NCI-H1092 (cell line): Measurements from ENCODE around the gene HRK.
"Not testable (repeated sequence)": the region's sequence is repeated elsewhere in the genome, so short reads cannot be mapped to it uniquely, and the experiment has no call there.

Experiments
- DNase-seq: peaks from one replicate; lab custom pipeline; 2025; lab: John Stamatoyannopoulos, UW

HRK gene

DNA sequence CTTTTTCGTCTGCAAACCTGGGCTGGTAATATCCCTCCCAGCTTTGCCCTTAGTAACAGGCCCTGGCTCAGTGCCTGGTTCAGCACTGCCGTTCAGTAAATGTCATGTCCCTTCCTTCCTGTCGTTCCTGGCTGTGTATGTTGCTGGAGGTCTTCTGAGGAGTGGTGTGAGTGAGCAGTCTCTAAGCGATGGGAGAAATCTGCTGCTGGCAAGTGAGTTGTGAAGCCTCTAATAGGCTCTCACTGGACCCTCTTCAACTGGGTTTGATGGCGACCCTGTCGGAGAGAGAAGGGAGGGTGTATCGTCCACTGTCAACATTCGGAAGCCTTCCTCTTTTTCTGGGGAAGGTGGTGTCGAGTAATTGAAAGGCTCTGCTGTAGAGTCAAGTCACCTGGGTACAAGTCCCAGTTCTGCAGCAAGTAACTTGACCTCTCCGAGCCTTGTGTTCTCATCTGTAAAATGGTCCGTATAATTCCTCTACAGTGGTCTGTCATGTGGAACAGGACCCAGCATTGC is 62.8 kb downstream of the HRK start:
- peak; percentile 0 for DNase-seq

DNA sequence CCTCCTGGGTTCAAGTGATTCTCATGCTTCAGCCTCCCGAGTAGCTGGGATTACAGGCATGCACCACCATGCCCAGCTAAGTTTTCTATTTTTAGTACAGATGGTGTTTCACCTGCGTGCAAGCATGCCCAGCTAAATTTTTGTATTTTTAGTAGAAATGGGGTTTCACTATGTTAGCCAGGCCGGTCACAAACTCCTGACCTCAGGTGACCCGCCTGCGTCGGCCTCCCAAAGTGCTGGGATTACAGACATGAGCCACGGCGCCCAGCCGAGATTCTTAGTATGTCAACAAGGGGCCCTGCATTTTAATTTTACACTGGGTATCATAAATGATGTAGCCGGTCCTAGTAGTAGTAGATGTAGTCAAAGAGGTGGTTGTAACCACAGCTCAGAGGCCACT is 66.5 kb downstream of the HRK start:
- not testable (repeated sequence) for DNase-seq

DNA sequence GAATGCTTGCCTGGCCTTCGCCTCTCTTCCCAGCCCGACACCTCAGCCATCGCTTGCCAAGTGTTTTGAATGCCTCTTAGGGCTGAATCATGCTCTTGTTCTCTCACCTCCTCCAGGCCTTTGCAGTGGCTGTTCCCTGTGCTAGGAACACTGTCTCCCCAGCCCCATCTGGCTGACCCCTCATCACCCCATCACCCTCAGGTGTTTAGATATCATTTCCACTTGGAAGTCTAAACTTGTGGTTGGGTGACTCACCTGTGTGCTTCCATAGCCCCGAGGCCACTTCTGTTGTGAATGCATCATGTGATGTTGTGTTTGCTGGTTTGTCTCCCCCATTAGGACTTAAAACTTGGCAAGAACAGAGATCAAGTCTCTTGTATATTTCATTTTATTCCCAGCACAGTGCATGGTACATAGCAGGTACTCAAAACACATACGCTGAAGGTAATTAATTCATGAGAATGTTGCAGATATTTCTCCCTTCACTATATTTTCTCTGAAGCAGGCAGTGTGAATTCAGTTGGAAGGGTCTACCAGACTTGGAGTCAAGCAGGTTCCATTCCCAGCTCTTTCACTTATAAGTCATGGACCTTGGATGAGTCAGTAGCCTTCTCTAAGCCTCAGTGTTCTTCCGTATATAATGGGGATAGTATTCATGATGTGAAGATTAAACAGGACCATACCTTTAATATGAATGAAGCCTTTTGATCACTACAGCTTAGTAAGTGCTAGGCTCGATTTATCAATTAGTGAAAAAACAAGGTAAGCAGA is 67.8 kb downstream of the HRK start:
- no peak for DNase-seq

DNA sequence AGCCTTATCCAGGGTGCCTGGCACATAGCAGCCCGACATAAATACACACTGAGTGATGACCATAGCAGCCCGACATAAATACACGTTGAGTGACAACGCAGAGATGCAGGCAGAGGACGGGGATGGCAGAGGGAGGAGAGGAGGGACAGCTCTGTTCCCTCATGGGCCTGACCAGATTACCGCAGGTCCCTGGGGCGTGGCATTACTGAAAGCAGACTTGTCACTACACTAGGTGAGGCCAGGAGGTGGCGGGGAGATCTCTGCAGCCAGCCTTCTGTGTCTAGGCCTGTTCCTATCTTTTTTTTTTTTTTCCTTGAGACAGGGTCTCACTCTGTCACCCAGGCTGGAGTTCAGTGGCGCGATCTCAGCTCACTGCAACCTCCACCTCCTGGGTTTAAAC is 69.0 kb downstream of the HRK start:
- DNase-seq: no peak

DNA sequence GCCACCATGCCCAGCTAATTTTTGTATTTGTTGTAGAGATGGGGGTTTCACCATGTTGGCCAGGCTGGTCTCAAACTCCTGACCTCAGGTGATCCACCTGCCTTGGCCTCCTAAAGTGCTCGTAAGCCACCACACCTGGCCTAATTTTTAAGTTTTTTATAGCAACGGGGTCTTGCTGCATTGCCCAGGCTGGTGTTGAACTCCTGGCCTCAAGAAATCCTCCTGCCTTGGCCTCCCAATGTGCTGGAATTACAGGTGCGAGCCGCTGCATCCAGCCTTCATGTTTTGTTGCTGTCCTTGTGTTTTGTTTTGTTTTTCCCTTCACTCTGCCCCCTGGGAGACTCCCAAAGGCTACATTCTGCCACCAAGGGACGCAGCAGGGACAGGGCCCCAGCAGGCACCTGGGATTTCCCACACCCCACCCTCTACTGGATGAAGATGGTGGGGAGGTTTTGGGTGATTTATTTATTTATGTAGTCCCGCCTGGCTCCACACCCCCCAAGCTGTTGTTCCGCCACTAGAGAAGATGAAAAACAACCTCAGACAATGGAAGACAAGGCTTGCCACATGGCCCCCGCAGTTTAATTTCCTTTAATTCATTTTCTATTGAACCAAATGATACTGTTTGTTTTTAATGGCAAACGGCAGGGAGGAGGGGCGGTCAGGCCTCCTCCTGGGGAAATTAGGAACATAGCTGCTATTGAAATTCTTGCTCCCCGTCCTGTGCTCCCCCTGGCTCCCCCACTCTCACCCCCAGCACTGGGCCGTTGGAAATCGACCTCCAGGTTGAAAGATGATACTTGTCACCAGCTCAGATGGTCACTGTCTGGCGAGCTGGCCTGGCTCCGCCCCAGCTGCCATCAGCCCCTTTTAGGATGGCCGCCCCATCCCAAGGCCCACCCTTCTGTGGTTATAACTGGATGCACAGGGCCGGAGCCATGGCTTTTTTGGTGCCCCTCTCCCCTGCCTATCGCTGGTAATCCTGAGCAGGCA is 72.8 kb downstream of the HRK start:
- no peak for DNase-seq

DNA sequence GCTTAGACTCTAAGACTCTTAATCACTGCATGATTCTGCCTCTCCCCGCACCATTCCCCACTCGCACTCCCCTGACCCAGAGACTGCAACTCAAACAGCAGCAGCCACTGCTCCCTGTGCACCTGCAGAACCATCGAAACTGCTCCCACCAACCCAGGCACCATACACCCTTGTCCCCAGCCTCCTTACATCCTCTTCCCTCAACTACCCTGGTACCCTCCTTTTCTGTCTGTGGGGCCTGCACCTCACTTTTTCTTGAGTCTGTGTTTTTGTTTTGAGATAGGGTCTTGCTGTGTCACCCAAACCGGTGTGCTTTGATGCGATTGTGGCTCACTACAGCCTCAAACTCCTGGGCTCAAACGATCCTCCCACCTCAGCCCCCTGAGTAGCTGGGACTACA is 73.7 kb downstream of the HRK start:
- no peak for DNase-seq

DNA sequence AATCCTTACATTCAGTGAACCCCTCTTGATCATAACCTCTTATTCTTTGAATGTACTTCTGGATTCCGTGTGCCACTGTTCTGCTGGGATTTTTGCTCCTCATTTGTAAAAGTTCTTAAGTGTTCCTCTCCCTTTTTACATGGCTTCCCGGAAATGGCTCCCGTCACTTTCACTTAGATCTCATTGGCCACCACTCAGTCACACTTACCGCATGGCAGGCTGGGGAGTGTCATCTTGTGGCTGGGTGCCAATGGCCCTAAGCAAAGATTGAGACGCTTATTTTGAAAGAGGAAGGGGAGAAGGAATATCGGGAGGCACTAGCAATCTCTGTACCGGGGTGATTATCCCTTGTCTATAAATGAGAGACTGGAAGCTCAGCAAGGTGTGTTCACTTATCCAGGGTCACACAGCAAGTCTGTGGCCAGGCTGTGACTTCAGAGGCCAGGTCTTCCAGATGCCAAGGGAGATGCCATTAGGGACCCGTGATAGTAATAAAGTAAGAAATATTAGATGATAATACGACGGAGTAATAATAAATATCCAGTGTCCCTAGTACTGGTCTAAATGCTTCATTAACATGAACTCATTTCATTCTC is 74.3 kb downstream of the HRK start:
- DNase-seq: no peak
